NOMO-1 treated with DMSO at 0.1 percent for 48 hours (cell line): Measurements from ENCODE around the gene CARNS1.

Source experiments
- DNase-seq: peaks from one replicate; lab custom pipeline; 2025; ENCODE audit not compliant: unreplicated experiment; lab: John Stamatoyannopoulos, UW

Gene CARNS1

DNA sequence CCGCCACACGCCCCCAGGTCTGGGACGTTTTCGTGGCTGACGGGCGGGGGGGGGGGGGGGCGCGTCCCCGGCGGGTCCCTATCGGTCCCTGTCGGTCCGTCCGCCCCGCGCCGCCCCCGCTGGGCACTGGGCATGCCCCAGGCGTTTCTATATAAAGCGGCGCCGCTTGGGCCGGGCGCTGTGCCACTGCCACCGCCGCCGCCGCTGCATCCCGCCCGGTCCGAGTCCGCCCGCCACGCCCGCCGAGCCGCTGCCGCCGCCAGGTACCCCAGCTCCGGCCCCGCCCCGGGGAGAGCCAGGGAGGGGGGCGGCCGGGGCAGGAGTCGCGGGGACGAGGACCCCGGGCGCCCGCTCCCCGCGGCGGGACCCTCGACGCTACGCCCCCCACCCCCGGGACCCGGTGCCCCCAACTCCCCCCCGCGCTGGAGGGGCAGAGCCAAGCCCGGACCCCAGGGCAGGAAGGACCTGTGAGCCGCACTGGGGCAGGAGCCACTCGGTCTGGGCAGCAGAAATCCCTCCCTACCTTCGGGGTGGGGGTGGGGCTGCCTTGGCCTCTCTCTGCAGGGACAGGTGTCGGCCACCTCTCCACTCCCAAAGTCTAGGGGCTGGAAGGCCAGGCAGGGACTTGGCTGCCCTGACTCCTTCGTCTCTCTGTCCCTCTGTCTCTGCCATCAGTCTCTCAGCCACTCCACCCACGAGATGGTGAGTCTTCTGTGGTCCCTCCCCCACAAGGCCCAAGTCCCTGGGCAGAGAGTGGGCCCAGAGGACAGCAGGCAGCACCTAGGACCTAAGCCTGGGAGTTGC, at the start of gene CARNS1:
TSS of gene CARNS1 (plus strand) at position 178 of the 804 bp plus-strand sequence. CDS start at position 700, 522 bp downstream.
- DNase-seq = no peak

GRCh38 chr11:67365736-67366444, 49.6 kb upstream of the CARNS1 start:
- no peak for DNase-seq

GRCh38 chr11:67366546-67366945, 48.9 kb upstream of the CARNS1 start:
- no peak for DNase-seq

DNA sequence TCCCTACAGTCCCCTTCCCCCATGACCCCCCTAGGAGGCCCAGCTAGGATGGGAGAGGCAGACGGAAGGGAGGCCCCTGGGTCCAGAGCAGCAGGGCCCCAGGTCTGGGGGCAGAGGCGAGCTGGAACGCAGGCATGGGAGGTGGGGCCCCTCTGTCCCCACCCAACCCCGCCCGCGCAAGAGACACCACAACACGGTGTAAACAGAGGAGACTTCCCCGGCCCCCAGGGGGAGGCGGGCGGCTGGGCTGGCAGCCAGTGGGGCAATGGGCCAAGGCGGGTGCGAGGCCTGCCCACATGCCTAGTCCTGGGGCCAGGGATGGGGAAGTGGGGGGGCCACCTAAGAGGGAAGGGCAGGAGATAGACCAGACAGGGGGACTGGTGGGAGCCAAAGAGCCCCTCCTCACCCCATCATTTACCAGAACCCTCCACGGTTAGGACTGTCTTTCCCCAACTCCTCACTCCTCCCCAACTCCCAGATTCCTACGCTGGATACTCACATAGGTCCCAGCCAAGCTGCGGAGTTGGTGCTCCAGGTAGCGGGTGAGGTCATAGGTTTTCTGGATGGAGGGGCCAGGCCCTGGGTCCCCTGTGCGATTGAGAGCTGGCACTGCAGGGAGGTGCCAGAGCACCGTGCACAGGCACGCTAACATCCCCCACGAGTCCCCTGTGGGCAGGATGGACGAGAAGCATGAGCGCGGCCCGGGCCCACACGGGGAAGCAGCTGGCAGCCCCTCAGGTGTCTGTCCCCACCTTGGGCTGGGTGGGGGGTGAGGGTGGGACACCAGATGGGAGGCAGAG, 48.3 kb upstream of the CARNS1 start:
- no peak for DNase-seq

DNA sequence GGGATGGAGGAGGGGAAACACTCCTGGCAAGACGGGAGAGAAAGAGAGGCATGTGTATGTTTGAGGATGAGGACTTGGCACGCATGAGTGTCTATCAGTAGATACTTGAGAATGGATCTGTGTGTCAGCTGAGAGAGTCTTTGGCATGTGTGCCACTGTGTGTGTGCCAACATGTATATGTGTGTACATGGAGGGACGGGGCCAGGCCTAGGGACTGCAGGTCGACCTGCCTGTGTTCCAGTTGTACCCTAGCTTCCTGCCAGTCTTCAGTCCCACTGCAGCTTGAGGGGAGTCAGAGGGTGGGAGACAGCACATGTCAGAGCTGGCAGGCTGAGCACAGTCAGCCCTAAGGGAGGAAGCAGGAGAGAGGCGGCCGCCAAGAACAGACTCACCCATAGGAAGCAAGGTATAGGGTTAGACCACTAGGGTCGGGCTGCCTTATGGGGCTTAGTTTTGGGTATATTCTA, 47.7 kb upstream of the CARNS1 start:
- no peak for DNase-seq

DNA sequence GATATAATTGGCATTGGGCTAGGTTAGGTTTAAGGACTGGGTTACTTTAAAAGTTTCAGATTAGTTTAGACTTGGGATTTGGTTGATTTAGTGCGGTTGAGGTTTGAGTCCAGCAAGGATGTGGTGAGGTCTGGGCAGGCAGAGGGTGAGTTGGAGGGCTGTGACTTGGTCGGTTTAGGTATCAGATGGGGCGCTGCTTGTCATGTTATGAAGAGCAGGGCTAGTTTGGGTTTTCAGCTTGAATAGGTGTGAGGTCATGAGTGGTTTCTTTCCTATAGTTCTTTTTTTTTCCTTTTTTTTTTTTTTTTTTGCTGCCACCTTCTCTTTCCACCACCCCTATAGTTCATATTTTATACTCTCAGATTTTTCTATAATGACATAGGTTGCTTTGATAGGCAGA, 46.9 kb upstream of the CARNS1 start:
- DNase-seq = no peak

DNA sequence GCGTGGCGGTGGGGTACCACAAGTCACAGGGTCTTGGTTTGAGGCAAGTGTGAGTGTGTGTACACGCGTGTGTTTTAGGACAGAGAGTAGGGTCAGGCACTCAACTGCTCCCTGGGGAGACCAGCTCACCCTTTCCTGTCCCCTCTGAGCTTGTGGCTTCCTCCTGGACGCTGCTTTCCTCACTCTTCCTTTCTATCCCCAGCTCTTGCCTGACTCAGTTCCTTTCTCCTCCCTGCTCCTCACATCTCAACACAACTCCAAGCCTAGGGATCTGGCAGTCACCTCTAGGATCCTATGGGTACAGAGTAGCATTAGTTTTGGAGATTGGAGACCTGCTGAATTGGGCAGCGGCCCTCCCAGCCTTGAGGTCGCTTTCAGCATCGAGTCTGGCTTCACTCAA, 46.2 kb upstream of the CARNS1 start:
- no peak for DNase-seq

DNA sequence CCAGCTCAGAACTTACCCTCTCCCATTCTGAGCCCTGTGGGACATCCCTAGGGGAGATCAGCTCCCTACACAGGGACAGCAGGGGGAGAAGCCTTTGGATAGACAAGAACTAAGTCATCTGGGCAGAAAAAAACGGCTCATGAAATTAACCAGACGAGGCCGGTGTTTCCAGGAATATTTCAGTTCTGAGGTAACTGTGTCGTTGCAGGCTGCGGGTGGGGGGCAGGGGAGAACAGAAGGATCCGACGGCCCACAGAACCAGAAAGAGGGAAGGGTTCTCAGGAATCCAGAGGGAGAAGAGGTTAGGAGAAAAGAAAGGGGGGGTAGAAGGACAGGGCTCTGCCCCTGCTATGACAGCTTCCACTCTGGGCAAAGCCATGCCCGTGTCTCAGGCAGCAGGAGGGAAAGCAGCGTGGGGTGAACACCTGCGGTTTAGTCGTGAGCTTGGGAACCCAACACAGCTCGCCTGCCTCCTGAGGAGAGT, 45.6 kb upstream of the CARNS1 start:
- DNase-seq = no peak

DNA sequence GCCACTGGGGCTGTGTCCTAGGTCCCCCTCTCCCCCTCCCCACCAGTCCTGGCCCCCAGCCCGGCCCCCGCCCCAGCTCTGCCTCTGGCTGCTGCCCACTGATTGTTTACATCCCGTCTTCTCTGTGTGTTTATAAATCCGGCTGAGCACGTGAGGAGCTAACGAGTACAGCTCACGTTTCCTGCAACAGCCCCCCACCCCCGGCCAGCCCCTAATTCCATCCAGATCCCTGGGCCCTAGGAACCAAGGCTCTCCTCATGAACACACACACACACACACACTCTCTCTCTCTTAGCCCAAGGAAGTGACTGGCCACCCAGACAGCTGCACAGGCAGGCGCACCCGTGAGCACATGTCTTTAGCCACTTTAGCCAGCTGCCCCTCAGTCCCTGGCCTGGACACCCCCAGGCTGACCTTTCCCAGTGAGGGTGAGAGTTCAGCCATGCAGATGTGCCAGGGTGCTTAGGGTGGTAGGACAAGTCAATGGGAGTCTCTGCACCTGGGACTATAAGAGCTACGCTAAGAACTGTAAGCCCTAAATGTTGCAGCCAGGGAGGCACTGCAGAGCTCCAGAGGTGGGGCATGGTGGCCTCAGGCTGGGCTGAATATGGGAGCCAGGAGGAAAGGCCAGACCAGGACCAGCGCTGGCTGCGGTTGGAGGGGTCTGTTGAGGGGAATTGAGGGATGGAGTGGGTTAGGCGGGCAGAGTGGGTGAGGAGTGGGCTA, 45.0 kb upstream of the CARNS1 start:
- DNase-seq = no peak

GRCh38 chr11:67371189-67371910, 44.1 kb upstream of the CARNS1 start:
- DNase-seq = peak; percentile 56

GRCh38 chr11:67371911-67372320, 43.6 kb upstream of the CARNS1 start:
- DNase-seq = no peak

GRCh38 chr11:67372321-67372992, 43.0 kb upstream of the CARNS1 start:
- DNase-seq = no peak

DNA sequence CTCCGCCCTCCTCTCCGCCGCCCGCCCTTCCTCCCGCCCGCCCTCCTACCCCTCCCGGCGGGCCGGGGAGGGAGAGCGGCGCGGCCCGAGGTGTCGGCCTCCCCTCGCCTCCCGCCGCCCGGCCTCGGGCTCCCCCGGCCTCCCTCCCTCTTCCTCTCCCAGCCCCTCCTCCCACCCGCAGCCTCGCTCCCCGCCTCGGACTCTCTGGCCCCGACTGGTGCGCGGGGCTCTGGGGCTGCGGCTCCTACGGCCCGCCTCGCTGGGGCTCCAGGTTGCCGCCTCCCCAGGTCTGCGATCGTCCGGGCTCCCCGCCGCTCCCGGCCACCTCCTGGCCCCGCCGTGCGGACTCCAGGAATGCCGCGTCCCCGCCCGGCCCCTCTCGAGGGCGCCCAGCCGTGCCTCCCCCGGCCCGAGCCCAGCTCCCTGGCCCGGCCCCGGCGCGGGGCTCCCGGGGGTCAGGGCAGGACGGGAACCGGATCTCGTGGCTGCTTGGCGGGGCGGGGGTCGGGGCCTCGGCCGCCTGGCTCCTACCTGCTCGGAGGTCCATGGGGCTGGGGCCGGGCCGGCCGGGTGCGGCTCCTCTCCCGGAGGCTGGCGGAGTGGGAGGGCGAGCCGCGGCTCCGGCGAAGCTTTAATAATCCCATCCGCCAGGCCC, 42.4 kb upstream of the CARNS1 start, which contains the start of gene CLCF1:
TSS of gene CLCF1 (minus strand) at position 606 of the 655 bp plus-strand sequence. CDS start at position 547, 59 bp downstream.
- peak; percentile 36 for DNase-seq

DNA sequence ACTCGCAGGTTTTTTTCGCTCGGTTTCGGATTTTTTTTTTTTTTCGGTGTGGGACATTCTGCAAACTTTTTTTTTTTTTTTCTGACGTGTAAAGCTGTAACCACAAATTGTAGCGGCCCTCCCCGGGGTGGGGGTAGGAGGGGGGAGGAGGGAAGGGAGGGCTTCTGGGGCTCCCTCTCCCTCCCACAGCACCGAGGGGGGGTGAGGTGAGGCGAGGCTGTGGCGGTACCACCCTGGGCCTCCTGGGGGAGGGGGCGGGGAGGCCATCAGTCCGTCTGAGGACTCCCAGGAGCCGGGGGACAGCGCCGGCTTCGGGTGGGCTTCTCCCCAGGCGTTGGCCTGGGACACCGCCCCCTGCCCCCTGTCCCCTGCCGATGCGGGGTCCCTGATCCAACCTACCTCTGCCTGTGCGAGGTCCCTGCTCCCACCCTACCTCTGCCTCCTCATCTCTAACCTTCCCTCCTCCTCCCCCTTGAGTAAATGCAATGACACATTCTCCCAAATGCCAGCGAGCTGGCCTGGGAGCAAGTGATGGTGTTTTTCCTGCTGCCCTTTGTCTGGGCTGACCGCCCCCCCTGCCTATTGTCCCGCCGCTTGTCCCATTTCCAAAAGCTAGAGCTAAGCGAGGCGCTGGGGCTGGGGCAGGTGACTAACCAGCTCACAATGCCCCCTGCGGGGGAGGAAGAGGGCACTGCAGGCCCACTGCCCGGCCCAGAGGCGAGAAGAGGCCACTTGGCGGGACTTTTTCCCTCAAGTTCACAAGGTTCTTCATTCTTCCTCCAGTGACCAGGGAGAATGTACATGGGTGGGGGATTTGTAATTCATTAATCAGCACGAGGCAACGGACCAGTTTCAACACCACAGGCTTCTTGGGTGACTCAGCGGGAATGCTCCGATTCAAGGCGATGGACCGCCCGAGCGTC, 41.6 kb upstream of the CARNS1 start:
- DNase-seq = peak; percentile 56

GRCh38 chr11:67374571-67375281, 40.8 kb upstream of the CARNS1 start:
- DNase-seq = no peak

- no peak for DNase-seq
Measured at GRCh38 chr11:67375320-67376055, 40.0 kb upstream of the CARNS1 start.
